GM15510 (cell line): Measurements from ENCODE around the gene ID2.

Experiments used
- POLR2A ChIP-seq: IDR thresholded peaks from 3 replicates; pipeline ENCODE4 v1.6.1; 2011; ENCODE audit warnings: borderline replicate concordance; ENCODE audit not compliant: insufficient read length; ENCODE audit errors: extremely low read depth

Gene ID2

DNA sequence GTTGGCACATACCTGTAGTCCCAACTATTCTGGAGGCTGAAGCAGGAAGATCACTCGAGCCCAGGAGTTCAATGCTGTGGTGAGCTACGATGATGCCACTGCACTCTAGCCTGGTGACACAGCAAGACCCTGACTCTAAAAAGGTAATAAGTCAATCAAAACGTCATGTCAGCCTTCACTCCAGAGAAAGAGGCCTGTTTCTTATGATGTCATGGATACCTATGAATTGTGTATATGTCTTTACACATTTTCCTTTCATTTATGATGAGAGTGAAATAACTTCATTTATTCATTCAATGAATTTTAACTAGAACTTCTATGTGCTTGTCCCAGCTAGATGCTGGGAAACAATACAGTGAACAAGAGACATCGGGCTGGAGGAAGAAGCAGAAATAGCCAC is 25.0 kb upstream of the ID2 start:
- no peak for TF ChIP-seq POLR2A

DNA sequence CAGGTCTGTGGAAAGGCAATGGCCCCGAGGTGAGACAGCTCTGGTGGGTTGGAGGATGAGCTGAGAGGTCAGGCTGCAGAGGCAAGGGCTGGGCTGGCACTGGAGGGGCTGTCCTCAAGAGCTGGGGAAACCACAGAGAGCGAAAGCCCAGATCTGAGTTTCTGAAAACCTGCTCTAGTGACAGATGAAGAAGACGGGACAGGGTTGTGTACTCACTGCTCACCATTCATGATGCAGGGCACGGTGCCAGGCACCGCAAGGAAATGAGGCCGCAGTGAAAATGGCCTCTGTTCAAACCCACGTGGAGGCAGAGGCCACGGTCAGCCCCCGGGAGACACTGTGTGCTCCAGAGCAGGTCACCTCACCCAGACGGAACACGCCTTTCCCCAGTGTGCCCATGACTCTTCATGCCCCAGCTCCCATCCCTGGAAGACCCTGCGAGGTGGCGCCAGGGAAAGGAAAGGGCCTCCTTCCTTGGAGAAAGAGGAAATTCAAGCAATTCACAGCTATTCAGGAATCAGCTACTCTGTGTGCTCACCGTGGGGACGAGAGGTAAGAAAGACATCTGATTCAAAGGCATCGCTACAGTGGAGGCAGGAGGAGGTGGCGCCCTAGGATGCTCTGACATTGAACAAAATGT is 24.3 kb upstream of the ID2 start:
- no peak for TF ChIP-seq POLR2A

DNA sequence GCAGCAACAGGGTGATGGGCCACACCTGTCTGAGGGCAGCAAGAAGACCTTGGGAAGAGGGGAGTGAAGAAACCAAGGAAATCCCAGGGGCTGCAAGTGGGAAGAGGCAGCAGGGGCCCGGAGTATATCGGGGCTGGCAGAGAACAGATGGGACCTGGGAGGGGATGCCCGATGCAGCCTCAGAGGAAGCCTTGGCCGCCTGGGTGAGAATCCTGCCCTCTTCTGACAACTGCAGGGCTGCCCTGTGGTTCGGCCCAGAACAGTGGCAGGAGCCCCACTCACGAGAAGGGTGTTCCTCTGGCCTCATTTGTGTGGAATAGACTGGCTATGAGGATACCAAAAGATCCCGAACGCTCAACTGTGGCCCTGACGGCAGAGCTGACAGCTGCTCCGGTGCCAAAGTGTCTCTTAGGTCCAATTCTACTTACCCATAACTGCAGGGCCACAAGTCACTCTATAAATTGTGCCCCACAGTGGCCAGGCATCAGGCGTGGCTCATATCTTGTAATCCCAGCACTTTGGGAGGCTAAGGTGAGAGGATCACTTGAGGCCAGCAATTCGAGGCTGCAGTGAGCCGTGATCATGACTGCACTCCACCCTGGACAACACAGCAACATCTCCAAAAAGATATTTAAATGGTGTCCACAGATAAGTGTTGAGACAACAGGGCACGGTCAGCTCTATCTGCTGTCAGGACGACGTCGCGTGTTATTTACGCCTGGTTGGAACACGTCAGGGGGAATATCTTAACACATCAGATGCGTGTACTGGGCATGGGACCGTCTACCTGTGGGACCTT is 23.6 kb upstream of the ID2 start:
- TF ChIP-seq POLR2A = no peak

DNA sequence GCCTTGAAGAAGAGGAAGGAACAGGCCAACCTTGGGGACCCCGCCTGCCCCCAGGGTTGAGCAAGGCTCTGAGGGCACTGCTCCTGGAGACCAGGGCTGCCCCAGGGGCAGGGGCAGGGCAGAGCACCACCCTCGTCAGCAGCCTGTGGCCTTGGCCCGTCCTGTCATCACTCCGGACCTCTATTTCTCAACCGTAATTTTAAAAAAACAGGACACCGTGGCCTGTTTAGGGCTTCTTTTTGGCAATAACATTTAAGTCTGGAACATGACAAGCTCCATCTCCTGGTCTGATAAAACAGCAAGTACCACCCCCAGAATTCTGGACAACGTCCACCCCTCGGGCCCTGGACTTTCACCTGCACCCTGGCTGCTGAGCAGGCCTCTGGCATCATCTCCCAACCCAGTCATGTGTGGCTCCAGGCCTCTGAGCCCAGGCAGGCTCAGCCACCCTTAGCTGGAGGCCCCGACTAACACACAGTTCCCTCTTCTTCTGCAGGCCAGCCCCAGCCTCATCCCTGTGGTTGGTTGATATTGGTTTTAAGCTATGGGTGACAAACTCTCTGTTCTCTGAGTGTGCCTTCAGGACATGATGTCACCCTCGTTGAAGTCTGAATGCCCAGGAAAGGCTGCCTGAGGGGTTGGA is 22.6 kb upstream of the ID2 start:
- no peak for TF ChIP-seq POLR2A

DNA sequence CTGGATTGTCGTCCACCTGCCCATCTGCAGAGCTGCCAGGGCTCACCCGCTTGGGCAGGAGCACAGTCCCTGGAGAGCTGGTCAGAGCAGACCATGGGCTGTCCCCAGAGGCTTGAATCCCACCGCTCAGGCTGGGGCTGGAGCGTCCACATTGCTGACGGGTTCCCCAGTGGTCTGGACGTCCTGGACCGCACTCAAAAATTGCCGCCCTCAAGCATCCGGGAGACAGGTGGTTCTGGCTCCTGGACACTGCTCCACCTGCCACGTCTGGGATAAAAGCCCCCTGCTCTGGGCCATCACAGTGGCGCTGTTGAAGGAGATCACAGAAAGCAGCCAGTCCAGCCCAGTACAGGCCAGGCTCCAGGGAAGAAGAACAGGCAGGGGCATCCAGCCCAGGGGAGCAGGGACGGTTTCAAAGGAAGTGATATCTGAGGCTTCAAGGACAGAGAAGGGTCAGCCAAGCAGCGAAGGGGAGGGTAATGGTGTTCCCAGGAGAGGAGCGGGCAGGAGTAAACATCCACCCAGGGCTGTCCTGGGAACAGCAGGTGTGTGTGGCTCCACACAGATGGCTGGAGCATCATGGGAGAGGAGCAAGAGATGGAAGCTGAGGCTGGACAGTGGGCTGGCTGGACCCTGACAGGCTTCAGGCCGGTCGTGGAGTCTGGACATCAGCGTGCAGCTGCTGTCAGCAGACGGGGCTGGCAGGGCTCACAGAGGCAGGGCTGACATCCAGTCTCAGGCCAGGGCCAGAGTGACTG is 21.9 kb upstream of the ID2 start:
- no peak for TF ChIP-seq POLR2A

DNA sequence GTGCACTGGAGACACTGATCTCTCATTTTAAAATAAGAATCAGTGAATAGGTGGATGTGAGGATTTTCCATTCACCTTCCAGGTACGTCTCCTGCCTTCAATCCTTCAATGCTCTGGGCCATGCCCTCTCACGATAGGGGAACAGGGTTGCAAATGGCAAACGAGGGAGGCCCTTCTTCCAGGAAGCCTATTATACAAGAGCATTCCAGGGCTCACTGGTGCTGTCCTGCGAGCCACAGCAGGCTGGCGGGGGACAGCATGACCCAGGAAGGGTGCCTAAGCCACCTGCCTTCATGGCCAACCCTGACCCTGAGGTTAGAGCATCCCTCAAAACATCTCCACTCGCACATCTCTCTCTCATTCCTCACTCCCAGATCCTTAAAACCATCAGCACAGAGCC is 20.6 kb upstream of the ID2 start:
- TF ChIP-seq POLR2A = no peak

DNA sequence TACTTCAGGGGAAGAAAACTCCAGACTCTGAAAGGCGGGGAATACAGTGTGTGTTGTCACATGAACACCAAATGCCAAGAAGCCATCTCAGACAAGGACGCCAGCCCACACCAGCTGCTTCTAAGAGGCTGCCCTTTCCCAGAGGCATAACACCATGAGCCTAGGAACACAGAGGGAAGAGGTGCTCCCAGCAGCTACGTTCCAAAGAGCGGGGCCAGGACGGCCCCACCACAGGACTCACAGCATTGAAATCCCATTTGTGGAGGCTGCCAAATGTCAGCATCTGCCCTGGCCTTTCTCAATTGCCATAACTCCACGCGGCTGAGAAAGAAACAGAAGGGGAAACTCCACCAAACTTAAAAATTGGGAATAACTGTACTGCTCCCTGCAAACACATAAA is 20.1 kb upstream of the ID2 start:
- TF ChIP-seq POLR2A = no peak

DNA sequence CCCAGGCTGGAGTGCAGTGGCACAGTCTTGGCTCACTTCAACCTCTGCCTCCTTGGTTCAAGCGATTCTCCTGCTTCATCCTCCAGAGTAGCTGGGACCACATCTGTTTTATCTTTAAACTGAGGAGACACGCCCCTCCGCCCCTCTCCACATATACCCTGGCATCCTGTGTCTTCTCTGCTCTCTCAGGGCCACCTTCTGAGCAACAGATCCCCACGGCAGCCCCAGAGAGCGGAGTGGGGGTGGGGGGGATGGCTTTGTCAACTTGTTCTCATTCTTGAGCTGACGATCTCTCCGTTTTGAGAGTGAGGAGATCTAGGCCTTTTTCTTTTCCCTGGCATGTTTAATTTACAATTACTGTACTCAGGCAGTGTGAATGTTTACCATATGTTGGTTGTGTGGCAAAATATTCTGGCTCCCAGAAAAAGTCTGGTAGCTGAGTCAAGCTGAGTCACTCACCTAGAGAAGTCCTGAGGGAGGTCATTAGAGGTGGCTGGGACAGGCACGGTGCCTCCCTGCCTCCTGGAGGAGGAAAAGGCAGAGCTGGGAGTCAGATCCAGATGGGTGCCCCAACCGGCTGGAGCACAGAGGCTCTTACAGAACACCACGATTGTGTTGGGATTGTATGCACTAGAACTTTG is 19.5 kb upstream of the ID2 start:
- no peak for TF ChIP-seq POLR2A

DNA sequence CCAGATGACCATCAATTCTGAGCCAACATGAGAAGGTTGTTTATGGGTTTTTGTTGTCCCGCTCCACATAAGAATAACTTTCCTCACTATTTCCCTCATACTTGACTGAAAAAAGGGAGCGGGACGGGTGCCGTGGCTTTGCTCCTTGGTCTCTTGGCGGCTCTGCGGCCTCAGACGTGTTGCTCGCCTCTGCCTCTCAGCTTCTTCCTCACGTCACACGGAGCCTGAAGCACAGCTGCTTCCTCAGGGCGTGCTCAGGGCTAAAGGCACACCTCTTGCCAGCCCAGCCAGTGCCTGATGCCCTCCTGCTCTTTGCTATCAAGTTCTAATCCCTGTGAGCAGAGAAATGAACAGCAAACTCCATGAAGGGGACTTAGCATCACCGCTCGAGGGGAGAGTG is 17.9 kb upstream of the ID2 start:
- TF ChIP-seq POLR2A = no peak

DNA sequence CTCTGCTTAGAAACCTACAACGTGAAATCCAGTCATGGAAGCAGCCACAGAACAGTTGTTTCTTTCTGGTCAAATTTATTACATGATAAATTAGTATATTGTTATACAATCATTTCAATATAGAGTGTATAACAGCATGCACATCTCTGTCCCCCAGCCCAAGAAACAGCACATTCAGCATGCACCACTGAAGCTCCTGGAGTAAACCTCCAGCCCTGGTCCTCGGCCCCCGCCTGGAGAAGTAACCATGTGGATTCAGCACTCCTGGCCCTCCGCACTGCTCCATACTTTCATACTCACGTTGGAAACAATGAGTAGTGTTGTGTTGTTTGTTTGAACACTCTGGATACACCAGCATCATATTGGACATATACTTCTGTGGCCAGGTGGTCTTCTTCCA is 15.3 kb upstream of the ID2 start:
- TF ChIP-seq POLR2A = no peak

DNA sequence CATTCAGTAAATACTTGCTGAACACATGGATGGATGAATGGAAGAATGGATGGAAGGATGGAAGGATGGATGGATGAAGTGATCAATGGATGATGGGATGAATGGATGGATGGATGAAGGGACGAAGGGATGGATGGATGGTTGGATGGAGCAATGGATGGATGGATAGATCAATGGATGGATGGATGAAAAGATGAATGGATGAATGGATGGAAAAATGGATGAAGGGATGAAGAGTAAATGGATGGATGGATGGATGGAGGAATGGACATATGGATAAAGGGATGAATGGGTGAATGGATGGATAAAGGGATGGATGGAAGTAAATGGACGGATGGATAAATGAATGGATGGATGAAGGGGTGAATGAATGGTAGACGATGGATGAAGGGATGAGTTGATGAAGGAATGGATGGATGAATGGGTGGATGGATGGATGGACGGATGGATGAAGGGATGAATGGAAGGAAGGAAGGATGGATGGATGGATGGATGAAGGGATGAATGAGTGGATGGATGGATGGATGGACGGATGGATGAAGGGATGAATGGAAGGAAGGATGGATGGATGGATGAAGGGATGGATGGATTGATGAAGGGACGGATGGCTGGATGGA is 13.9 kb upstream of the ID2 start:
- no peak for TF ChIP-seq POLR2A

DNA sequence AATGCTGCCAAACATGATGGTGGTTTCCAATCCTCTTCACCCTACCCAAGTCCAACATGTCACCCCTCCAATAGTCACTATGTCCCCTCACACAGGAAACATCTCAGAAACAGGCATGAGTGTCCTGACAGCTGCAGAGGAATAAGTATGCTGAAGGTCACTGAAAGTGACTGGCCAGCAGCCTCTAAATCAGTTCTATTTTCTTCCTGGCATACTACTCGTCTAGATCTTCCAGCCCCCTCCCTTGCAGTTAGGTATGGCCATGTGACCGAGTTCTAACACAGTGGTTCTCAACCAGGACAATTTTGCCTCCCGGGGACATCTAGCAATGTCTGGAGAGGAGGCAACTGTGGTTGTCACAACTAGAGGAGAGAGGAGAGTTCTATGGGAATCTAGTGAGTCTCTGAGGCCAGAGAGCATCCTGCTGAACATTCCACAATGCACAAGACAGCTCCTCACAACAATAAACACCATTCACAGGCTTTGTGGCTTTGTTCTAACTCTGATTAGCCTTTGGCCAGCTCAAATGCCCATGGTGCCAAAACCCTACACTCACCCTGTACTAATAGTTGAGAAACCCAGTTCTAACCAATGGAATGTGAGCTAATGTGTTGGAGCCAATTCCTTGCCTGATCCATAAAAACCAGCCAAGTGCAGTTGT is 12.6 kb upstream of the ID2 start:
- TF ChIP-seq POLR2A = no peak

DNA sequence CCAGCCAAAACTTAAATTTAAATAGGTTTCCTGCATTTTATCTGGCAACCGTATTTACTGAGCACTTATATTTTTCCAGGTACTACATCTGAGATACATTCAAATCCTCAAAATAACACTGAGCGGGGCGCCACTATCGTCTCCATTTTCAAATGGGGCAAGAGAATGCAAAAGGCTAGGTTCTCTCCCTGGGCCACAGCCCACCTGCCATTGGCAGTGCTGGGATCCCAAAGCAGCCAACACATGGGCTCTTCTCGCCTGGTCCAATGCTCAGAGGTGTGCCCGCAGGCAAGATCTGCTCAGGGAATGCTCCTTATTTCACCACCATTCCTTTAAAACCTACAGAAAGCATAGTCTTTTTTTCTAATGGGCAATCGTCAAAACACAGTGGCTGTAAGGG is 11.3 kb upstream of the ID2 start:
- no peak for TF ChIP-seq POLR2A

DNA sequence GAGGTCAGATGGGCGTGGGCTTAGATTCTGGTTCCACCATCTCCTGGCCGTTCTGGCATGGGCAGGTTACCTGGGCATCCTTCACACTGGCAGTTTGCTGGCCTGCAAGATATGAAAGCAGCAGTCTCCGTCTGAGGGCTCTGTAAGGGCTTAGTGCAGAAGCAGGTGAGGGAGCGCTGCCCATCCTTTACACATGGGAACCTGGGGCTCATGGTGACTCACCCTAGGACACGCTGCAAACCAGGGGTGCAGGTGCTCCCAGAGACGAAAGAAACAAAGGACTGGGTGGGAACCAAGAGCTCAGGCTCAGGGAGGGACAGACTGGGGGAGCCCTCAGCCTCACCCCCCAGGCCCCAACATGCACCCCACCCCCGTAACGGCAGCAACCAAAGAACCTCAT is 10.7 kb upstream of the ID2 start:
- no peak for TF ChIP-seq POLR2A

DNA sequence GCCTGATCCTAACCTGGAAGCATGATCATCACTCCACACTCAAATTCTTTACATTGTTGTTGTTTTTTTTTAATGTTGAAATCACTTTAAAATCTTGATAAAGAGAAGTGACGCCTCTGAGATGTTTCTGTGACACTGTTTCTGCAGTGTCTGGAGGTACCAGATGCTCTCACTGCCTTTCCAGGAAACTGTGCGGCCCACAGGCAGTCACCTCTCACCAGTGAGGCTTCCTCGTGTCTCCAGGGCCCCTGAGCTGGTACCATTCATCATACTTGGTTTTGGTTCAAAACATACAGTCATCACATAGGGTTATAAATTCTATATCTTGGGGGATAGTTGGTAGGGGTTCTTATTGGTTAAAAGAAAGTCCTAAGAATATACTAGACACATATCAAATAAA is 10.1 kb upstream of the ID2 start:
- TF ChIP-seq POLR2A = no peak

DNA sequence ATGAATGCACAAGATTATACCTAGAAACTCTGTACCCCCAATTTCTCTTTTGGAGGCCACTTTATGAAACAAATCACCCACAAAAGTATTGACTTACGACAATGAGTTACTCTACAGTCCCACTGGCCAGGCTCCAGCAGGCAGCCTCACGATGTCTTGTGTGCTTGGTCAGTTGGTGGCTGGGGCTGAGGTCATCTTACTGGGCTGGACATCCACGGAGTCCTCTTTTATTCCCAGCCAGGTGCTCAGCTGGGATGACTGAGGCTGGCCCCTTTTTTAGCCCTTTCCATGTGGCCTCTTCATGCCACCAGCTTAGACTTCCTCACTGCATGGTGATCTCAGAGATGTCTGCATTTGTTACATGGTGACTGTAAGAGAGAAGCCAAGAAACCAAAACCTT is 8.9 kb upstream of the ID2 start:
- no peak for TF ChIP-seq POLR2A
